OCI-LY7 (cell line): ENCODE measurements around the gene ADAT1. TPM values are rescaled to one million over a fixed set of nuclear protein-coding genes. Genes with fewer than 3 reads are reported as not detected.

ENCODE experiments used
- BruUV-seq: library from RNA; stranded (reverse); fragments of 400-500 nt; replicated peaks from 2 replicates; lab custom pipeline; 2021; lab: Mats Ljungman, UMichigan
- CTCF ChIA-PET: fragments of 300-600 bp; sonication (Branson Sonifier 250); formaldehyde crosslinking; loops from one replicate; lab custom pipeline; 2022; ENCODE audit warnings: antibody characterized with exemption; ENCODE audit not compliant: unreplicated experiment; lab: Charles Lee
- POLR2A ChIA-PET: fragments of 300-600 bp; sonication (Branson Sonifier 250); formaldehyde crosslinking; loops from one replicate; lab custom pipeline; 2022; ENCODE audit warnings: antibody characterized with exemption; lab: Charles Lee
- DNase-seq: peaks from one replicate; pipeline ENCODE4 v3.0.0-alpha.2; 2015; ENCODE audit warnings: low spot score
- H2AFZ ChIP-seq: fragments of 200-600 bp; sonication (generic), shearing (Covaris generic); 2 replicates; pipeline ENCODE4 v1.6.1; 2014; ENCODE audit warnings: mild to moderate bottlenecking, antibody characterized with exemption, low read length, moderate library complexity
- H3K27ac ChIP-seq: fragments of 200-600 bp; sonication (generic); 2 replicates; pipeline ENCODE4 v1.5.1; 2014; ENCODE audit warnings: mixed run types, low read depth, mild to moderate bottlenecking, moderate library complexity, low read length, inconsistent platforms; ENCODE audit not compliant: poor library complexity, severe bottlenecking
- H3K36me3 ChIP-seq: fragments of 200-600 bp; sonication (generic); 2 replicates; pipeline ENCODE4 v1.6.1; 2014; ENCODE audit warnings: mild to moderate bottlenecking, antibody characterized with exemption, low read length, moderate library complexity, mixed read lengths; ENCODE audit not compliant: insufficient read depth
- H3K4me1 ChIP-seq: fragments of 200-600 bp; sonication (generic); 2 replicates; pipeline ENCODE4 v1.5.1; 2014; ENCODE audit warnings: mild to moderate bottlenecking, low read length; ENCODE audit not compliant: insufficient read depth, poor library complexity, severe bottlenecking
- H3K4me2 ChIP-seq: fragments of 200-600 bp; sonication (generic); 2 replicates; pipeline ENCODE4 v1.6.1; 2014; ENCODE audit warnings: mild to moderate bottlenecking, low read length
- H3K4me3 ChIP-seq: fragments of 200-600 bp; sonication (generic); 2 replicates; pipeline ENCODE4 v1.5.1; 2014; ENCODE audit warnings: mild to moderate bottlenecking, low read depth, low read length; ENCODE audit not compliant: poor library complexity, severe bottlenecking
- H3K79me2 ChIP-seq: fragments of 200-600 bp; sonication (generic); 2 replicates; pipeline ENCODE4 v1.6.1; 2016; ENCODE audit warnings: low read depth, mild to moderate bottlenecking, low read length, moderate library complexity, mixed read lengths; ENCODE audit not compliant: insufficient read depth
- H3K9me2 ChIP-seq: fragments of 200-600 bp; sonication (generic); 2 replicates; pipeline ENCODE4 v1.6.1; 2016; ENCODE audit warnings: mild to moderate bottlenecking, low read length, mixed read lengths; ENCODE audit not compliant: insufficient read depth
- H3K9me3 ChIP-seq: fragments of 200-600 bp; sonication (generic); 2 replicates; pipeline ENCODE4 v1.6.1; 2014; ENCODE audit warnings: mild to moderate bottlenecking, mixed run types, low read length, mixed read lengths
- H4K20me1 ChIP-seq: fragments of 200-600 bp; sonication (generic); 2 replicates; pipeline ENCODE4 v1.6.1; 2014; ENCODE audit warnings: mild to moderate bottlenecking, antibody characterized with exemption, low read length, moderate library complexity, mixed read lengths; ENCODE audit not compliant: insufficient read depth
- CTCF ChIP-seq: fragments of 200-600 bp; sonication (generic); conservative IDR thresholded peaks from 2 replicates; pipeline ENCODE4 v1.5.1; 2014; ENCODE audit warnings: mild to moderate bottlenecking, antibody characterized with exemption, low read length, moderate library complexity, mixed read lengths
- EZH2phosphoT487 ChIP-seq: fragments of 200-600 bp; sonication (generic); IDR thresholded peaks from 2 replicates; pipeline ENCODE4 v1.6.1; 2018; ENCODE audit warnings: low read depth, borderline replicate concordance, mild to moderate bottlenecking, mixed run types, antibody characterized with exemption, low read length, moderate library complexity, mixed read lengths
- intact Hi-C: fragments of 100-400 bp; cut with micrococcal nuclease; formaldehyde crosslinking; loops from one replicate; pipeline ENCODE4 v1.10.0; 2022; ENCODE audit not compliant: unreplicated experiment
- total RNA-seq, 2 experiments: library from RNA; depleted of rRNA in 1 of 2; stranded (reverse); fragments of >200 nt in 1 of 2; shearing (Covaris generic) in 1 of 2; gene quantifications; 2 replicates each; pipeline ENCODE4 v1.2.3, GENCODE V29; 2014 to 2022

ADAT1 gene
- total RNA-seq, 2 experiments from 2014 or later = 53.4 to 91.7 TPM

- peaks cover 5% of the 10 kb centered on the region; the same call in 1 of the 2 replicates for H3K36me3 ChIP-seq
- no TSS peak for BruUV-seq
- peaks cover 3% of the 10 kb centered on the region for H3K4me1 ChIP-seq
- intact Hi-C loops = no loop called here
- no peaks in the 10 kb centered on the region for H3K9me3 ChIP-seq
- ChIA-PET POLR2A (interaction anchor here (0.8 kb wide), 1 partner anchor 10 kb away, joined by 3 read pairs; no protein-coding TSS in a partner anchor), CTCF (no interaction called here)
- H3K4me2 ChIP-seq = no peak overlapping the region
- no peaks in the 10 kb centered on the region for H4K20me1 ChIP-seq
- no peak overlapping the region for H3K4me3 ChIP-seq
- H3K27ac ChIP-seq = no peak overlapping the region
- H2AFZ ChIP-seq = no peak overlapping the region
- TF ChIP-seq CTCF (no peak), EZH2phosphoT487 (no peak)
- H3K9me2 ChIP-seq = no peaks in the 10 kb centered on the region
- no peak for DNase-seq
- no peaks in the 10 kb centered on the region for H3K79me2 ChIP-seq
These were observed 33.8 kb downstream of the ADAT1 start for GRCh38 chr16:75589306-75589705.

- peaks cover 7% of the 10 kb centered on the region for H3K4me1 ChIP-seq
- TF ChIP-seq EZH2phosphoT487 (no peak), CTCF (no peak)
- ChIA-PET POLR2A (no interaction called here), CTCF (no interaction called here)
- no peaks in the 10 kb centered on the region for H3K79me2 ChIP-seq
- no peak overlapping the region for H2AFZ ChIP-seq
- H3K4me2 ChIP-seq = no peak overlapping the region
- H4K20me1 ChIP-seq = no peaks in the 10 kb centered on the region
- no peak for DNase-seq
- H3K36me3 ChIP-seq = no peaks in the 10 kb centered on the region
- no peaks in the 10 kb centered on the region for H3K9me3 ChIP-seq
- BruUV-seq = no TSS peak
- no peak overlapping the region for H3K27ac ChIP-seq
- H3K4me3 ChIP-seq = no peak overlapping the region
- intact Hi-C loops = no loop called here
- H3K9me2 ChIP-seq = no peaks in the 10 kb centered on the region
These were observed 34.4 kb downstream of the ADAT1 start for GRCh38 chr16:75588716-75589115.

- peak; percentile 37 for DNase-seq
- no peaks in the 10 kb centered on the region for H4K20me1 ChIP-seq
- no peaks in the 10 kb centered on the region for H3K9me2 ChIP-seq
- no peaks in the 10 kb centered on the region for H3K79me2 ChIP-seq
- TF ChIP-seq CTCF = no peak
- no peak for TF ChIP-seq EZH2phosphoT487
- no peak overlapping the region for H2AFZ ChIP-seq
- H3K4me3 ChIP-seq = no peak overlapping the region
- H3K4me1 ChIP-seq = peaks cover 8% of the 10 kb centered on the region
- BruUV-seq = no TSS peak
- POLR2A ChIA-PET = interaction anchor here (0.6 to 0.7 kb wide), 3 partner anchors 16 to 96 kb away, joined by 3 read pairs; no protein-coding TSS in a partner anchor
- H3K9me3 ChIP-seq = no peaks in the 10 kb centered on the region
- H3K36me3 ChIP-seq = peaks cover 16% of the 10 kb centered on the region
- no peak overlapping the region for H3K27ac ChIP-seq
- intact Hi-C loops = no loop called here
- 0 out of 2 replicates have a peak overlapping the region, but pooled peaks have one; percentile 15 for H3K4me2 ChIP-seq
- CTCF ChIA-PET = interaction anchor here (0.6 kb wide), 1 partner anchor 95 kb away, joined by 3 read pairs; no protein-coding TSS in a partner anchor
These were observed 39.0 kb downstream of the ADAT1 start for GRCh38 chr16:75584108-75584507.
